Endothelial cell of umbilical vein (primary cell): ENCODE results near the gene AQP12A.

Experiments
- EZH2 ChIP-seq: IDR thresholded peaks from 2 replicates; pipeline ENCODE4 v1.6.1; 2012; ENCODE audit warnings: borderline replicate concordance, low read depth, mild to moderate bottlenecking, moderate library complexity, low read length, inconsistent platforms; ENCODE audit not compliant: severe bottlenecking
- FOS ChIP-seq: IDR thresholded peaks from 2 replicates; pipeline ENCODE4 v1.6.1; 2011; ENCODE audit warnings: mild to moderate bottlenecking, low read length, moderate library complexity, borderline replicate concordance; ENCODE audit not compliant: insufficient read depth
- GATA2 ChIP-seq: IDR thresholded peaks from 2 replicates; pipeline ENCODE4 v1.7.0; 2011; ENCODE audit warnings: low read depth, mild to moderate bottlenecking, moderate library complexity, mixed read lengths, low read length; ENCODE audit not compliant: insufficient read length, insufficient read depth
- JUN ChIP-seq: IDR thresholded peaks from 2 replicates; pipeline ENCODE4 v1.6.1; 2011; ENCODE audit warnings: borderline replicate concordance, low read depth; ENCODE audit not compliant: insufficient read length, insufficient read depth
- MYC ChIP-seq: IDR thresholded peaks from one replicate; pipeline ENCODE4 v1.6.1; 2011; ENCODE audit warnings: mild to moderate bottlenecking, low read depth, low read length
- POLR2A ChIP-seq: IDR thresholded peaks from 2 replicates; pipeline ENCODE4 v1.6.1; 2012; ENCODE audit warnings: low read depth, mild to moderate bottlenecking, control low read depth, low read length
- POLR2AphosphoS5 ChIP-seq: IDR thresholded peaks from 2 replicates; pipeline ENCODE4 v1.6.1; 2012; ENCODE audit warnings: low read depth, mild to moderate bottlenecking, control low read depth, low read length, moderate library complexity; ENCODE audit not compliant: insufficient read depth
- TF ChIP-seq, protein P1 (sequence below), 2 donors: IDR thresholded peaks; 1 replicate in 1 of 2; 2 replicates in 1 of 2; pipeline ENCODE4 v1.5.1; 2011; ENCODE audit warnings: low read length in 2 of 2, mild to moderate bottlenecking in 2 of 2, moderate library complexity in 2 of 2, control low read depth in 1 of 2, inconsistent platforms in 1 of 2, low read depth in 1 of 2; ENCODE audit not compliant: insufficient read depth in 1 of 2; ENCODE audit errors: extremely low read depth in 1 of 2
- TF ChIP-seq, protein P2 (sequence below): IDR thresholded peaks from 2 replicates; pipeline ENCODE4 v1.6.1; 2011; ENCODE audit not compliant: insufficient read depth, insufficient read length

DNA sequence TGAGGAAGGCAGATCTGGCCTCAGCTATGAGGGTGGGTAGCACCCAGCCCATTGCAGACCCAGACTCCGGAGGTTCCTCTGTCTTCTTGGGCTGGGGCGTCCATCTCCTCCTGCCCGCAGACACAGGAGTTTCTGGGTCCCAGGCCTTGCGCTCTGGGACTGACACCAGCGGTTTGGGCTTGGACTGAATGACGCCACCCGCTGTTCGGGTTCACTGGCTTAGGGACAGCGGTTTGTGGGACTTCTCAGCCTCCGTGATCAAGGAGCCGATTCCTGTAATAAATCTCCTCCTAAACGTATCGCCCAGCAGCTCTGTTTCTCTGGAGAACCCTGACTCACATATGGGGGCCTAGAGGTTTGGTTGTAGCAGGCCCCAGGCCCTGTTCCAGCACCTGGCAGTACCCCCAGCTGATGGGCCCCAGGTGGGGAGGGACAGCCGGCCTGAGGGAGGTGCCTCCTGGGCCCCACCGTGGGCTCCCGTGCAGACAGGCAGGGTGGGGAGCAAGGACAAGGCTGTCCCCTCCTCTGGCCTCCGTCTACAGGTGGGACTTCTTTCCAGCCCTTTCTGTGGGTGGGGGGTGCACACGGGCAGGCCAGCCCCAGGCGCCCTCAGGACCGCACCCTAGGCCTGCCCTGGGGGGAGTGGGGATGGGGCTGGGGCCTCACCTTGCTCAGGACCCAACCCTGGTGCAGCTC, 4.5 kb upstream of the AQP12A start:
- no peak for TF ChIP-seq EZH2
- TF ChIP-seq POLR2AphosphoS5: no peak
- TF ChIP-seq, protein P1, sequence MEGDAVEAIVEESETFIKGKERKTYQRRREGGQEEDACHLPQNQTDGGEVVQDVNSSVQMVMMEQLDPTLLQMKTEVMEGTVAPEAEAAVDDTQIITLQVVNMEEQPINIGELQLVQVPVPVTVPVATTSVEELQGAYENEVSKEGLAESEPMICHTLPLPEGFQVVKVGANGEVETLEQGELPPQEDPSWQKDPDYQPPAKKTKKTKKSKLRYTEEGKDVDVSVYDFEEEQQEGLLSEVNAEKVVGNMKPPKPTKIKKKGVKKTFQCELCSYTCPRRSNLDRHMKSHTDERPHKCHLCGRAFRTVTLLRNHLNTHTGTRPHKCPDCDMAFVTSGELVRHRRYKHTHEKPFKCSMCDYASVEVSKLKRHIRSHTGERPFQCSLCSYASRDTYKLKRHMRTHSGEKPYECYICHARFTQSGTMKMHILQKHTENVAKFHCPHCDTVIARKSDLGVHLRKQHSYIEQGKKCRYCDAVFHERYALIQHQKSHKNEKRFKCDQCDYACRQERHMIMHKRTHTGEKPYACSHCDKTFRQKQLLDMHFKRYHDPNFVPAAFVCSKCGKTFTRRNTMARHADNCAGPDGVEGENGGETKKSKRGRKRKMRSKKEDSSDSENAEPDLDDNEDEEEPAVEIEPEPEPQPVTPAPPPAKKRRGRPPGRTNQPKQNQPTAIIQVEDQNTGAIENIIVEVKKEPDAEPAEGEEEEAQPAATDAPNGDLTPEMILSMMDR (IDR thresholded peaks at IDR 0.05; ENCODE audit: extremely low read depth in 1 of 2, insufficient read depth in 1 of 2, low read depth in 1 of 2, low read length in 2 of 2): no peak
- no peak for TF ChIP-seq MYC
- no peak for TF ChIP-seq JUN
- TF ChIP-seq, protein P2, sequence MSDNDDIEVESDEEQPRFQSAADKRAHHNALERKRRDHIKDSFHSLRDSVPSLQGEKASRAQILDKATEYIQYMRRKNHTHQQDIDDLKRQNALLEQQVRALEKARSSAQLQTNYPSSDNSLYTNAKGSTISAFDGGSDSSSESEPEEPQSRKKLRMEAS: no peak
- no peak for TF ChIP-seq POLR2A
- TF ChIP-seq FOS: no peak
- TF ChIP-seq GATA2: no peak
